ENCODE data around the gene DTX1.
A peak's percentile ranks its signal among the peaks of the same experiment; 100 is the strongest.

The DTX1 gene

GRCh38 chr12:113071135-113072112, 14.9 kb downstream of the DTX1 start:
- DNase-seq, result no peak

- DNase-seq, result no peak
Measured at GRCh38 chr12:113072136-113072535, 15.6 kb downstream of the DTX1 start.

GRCh38 chr12:113073586-113073985, 17.1 kb downstream of the DTX1 start:
- no peak for DNase-seq

DNA sequence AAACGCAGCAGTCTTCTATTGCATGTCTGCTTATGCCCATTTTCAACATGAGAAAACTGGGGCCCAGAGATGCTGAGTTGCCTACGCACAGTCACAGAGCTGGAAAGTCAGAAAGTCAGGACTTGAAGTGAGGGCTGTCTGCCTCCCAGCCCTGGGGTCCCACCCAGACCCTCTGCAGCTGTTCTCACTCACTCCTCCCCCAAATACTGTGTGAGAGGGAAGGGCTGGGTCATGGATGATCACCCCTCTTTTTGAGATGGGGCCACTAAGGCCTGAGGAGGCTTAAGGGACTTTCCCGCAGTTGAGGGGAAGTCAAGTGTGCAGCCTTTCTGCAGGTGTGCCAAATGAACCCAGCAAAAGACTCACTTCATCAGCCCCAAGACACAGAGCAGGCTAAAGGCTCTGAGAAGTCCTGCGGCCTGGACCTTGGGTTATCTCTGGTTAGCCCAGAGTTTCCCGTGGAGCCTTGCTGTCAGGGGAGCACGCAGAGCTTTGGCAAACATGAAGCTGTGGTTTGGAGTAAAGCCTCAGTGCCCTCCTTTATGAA, 18.7 kb downstream of the DTX1 start:
- no peak for DNase-seq

- DNase-seq, result no peak
Measured at GRCh38 chr12:113077057-113077858, 20.7 kb downstream of the DTX1 start.

GRCh38 chr12:113077859-113078255, 21.3 kb downstream of the DTX1 start:
- DNase-seq, result no peak

DNA sequence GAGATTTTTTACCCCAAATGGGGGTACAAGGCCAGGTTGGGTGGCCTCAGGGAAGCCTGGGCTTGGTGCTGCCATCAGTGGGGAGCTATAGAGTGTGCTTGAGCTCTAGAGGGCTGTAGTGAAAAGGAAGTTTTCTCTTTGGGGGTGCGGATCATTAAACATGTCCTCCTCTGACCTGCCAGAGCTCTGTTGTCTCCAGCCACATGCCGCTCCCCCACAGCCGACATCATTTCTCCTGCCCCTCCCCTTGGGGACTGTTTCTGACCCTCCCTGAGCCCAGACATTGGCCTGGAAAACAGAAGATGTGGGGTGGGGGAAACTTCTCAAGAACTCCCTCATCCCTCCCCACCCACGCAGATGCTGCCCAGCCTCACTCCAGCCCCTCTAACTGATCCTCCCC, 25.3 kb downstream of the DTX1 start:
- no peak for DNase-seq

DNA sequence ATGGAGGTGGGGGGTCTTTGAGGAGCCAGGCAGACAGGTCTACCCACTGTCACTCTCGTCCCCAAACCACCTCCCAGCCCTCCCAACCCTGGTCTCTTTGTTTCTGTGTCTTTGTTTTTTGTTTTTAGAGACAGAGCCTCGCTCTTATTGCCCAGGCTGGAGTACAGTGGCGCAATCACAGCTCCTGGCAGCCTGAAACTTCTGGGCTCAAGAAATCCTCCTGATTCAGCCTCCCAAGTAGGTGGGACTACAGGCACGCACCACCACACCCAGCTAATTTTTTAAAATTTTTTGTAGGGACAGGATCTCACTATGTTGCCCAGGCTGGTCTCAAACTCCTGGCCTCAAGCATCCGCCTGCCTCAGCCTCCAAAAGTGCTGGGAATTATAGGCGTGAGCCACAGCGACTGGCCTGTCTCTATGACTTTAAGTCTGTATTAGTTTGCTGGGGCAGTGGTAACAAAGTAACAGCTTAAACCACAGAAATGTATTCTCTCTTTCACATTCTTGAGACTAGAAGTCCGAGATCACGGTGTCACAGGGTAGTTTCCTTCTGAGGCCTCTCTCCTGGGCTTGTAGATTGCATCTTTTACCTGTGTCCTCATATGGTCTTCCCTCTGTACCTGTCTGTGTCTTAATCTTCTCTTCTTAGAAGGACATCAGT, 26.1 kb downstream of the DTX1 start:
- no peak for DNase-seq

DNA sequence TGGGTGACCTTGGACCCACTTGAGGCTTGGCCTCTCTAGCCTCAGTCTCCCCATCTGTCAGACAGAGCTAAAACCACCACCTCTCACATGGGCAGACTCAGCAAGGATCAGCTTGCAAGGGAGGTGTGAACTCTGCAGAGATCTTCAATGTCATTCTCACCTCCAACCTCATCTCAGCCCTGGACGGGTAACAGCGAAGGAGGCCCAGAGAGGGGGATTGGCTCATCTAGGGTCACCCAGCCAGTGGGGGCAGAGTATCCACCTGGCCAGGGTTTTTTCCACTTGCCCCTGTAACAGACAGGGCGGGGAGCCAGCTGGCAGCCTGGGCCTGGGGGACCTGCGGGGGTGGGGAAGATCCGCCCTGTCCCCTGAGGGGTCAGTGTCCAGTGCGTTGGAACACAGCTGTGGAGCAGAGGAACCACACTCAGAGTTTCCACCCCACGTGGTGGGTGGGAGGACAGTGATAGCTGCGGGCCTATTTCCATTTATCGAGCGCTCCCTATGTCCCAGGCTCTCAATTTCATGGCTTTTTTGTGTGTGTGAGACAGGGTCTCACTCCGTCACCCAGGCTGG, 27.4 kb downstream of the DTX1 start:
- DNase-seq, result no peak

DNA sequence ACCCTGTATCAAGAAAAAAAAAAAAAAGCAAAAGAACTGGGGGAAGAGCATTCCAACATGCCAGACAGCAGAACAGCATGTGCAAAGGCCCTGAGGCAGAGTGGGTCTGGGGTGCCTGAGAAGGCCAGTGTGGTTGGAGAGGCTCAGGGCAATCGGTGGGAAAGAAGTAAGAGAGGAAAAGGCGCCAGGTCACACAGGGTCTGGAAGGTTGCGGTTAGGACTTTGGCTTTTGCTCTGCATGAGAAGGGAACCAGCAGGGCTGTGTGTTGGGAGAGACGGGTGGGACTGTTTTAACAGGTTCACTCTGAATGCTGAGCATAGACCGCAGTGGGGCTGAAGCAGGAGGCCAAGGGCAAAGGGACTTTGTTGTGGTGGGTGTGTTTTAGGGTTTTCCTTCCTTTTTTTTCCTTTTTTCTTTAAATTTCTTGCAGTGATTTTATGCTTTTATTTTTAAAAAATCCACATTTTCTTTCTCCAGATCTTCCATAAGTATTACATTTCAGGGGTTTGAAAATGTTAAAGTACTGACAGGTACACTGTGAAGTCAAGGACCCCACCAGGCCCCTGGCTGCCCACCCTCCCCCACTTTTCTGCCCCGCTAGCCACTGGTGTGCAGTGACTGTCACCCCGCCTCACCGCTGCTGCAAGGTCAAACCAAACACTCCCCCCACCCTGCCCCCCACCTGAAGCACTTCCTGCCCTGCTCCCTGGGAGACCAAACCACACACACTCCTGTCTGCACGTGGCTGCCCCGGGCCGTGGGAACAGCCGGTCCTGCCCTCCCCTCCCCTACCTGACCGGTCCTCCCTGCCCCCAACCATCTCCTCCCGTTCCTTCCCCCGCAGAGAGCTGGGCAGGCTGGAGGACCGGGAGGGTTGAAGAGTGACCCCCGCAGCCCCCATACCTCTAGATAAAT, 30.0 kb downstream of the DTX1 start:
- DNase-seq, result peak; percentile 24

DNA sequence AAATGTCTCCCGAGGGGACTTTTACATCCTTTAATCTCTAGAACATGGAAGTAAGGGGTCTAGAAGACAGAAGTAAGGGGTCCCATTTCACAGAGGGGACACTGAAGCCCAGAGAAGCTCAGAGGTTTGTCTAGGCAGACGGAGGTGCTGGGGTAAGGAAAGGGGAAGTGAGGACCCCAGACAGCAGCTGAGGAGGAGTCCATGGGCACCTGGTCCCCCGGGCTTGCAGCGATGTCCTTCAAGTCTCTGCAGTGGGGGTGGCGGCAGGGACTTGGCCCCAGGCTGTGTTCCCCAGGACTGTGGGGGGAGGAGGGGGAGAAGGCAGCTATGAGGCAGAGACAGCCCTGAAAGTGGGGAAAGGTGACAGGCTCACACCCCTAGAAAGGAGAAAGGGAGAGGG, 30.7 kb downstream of the DTX1 start:
- no peak for DNase-seq

- DNase-seq, result no peak
Measured at GRCh38 chr12:113088037-113088436, 31.5 kb downstream of the DTX1 start.

DNA sequence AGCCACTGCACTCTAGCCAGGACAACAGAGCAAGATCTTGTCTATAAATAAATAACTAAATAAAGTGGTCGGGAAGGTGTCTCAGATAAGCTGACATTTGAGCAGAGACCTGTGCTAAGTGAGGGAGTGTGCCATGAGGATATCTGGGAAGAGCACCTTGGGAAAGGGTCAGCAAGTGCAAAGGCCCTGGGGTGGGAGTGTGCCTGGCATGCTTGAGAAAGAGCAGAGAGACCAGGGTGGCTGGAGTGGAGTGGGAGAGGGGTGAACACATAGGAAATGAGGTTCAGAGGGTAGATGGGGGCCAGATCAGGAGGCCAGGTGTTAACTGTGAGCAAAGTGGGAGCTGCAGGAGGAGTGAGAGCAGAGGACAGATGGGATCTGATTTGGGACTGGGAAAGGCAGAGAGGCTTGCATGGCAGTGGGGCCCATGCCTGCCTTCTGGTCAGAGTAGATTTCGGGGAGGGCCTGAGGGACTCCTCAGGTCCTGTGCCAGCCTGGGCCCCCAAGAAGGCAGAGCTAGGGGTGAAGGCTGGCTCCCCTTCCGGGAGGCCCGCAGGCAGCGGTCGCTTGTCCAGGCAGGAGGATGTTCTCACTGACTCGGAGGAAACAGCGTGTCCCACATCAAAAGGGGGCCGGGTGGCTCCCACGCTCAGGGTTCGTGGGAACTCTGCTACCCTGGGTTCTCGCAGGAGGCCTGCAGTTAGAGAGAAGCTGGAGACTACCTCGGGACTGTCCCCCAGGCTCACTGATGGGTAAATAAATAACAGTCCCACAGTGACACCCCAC, 32.6 kb downstream of the DTX1 start:
- DNase-seq, result peak; percentile 69

DNA sequence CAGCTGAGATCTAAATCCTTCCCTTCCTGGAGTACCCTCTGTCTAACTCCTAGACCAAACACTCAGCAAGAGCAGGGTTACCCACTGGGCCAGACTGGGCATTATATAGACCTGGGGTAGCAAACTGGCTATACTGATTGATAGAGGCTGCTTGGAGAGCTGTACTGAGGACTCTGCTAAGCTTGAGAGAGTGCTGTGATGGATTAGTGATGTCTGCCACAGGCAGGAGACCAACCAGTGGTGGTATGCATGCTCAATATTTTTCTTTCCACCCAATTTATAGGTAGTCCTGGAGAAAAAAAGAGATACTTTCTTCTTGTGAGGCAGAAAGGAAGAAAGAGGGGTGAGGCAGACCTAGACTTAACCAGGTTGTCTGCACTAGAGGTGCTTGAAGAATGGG, 33.3 kb downstream of the DTX1 start:
- no peak for DNase-seq

DNA sequence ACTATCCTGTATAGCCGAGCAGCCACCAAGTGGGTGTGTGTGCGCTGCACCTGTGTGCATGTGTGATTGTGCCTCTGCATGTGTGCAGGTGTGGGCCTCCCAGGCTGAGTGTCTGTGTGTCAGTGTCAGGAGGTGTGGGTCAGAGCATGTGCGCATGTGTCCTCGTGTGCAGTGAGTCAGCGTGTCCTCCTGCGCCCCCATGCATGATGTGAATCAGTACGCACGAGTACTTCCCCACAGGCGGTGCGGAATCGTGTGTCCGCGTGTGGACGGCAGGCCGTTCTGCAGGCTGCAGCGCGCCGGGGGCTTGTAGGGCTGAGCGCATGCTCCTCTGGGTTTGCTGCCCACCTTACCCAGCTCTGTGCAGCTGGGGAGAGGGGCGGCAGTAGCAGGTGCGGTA, 34.2 kb downstream of the DTX1 start:
- no peak for DNase-seq

- no peak for DNase-seq
Measured at GRCh38 chr12:113091506-113091905, 35.0 kb downstream of the DTX1 start.

DNA sequence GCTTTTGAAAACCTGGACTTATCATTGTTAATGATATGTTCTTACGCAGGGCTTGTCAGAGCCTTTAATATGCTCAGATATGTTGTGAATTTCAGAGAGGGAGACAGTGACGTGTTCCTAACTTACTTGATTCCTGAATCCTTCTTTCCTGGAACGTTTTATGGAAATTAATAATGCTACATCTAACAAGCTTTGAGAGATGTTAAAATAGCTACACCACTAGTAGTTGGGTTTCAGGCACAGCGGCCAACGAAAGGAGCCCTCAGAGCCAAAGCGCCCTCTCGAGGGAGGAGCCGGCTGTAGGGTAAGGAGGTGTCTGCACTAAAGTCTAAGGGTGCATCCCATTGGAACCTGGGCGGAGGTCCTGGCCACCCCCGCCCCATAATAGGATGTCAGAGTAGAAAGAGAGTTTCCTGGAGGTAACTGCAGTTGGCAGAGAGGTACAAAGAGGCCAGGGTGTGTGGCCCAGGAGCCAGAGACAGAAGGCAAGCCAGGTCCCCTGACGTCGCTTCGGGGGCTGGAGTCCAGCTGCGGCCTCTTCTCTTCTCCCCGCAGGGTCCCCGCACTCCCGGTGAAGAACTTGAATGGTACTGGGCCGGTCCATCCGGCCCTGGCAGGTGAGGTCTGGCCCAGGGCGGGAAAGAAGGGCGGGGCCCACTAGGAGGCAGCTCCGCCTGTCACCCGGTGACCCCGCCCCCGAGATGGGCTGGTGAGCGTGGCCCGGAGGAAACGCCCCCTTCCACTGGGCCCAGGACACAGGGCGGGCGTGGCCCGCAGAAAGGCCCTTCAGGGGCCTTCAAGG, 36.3 kb downstream of the DTX1 start:
- DNase-seq, result no peak

DNA sequence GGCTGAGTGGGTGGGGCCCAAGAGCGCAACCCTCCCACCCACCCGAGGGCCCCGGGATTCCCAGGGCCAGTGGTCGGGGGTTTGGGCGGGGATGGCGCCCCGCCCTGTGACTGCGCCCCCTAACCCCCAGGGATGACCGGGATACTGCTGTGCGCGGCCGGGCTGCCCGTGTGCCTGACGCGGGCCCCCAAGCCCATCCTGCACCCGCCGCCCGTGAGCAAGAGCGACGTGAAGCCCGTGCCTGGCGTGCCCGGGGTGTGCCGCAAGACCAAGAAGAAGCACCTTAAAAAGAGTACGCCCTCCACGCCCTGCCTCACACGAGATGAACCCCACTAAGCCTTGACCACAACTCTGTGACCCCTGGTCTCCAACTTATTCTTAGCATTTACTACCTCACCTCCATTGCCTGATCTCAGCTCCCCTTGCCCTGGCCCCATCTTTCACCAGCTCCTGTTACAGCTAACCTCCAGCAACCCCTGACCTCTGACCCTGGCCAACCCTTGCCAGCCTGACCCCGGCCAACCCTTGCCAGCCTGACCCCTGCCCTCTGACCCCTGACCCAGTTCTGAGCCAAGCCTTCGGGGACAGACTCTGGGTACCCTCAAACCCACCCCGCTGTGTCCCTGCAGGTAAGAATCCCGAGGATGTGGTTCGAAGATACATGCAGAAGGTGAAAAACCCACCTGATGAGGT, 37.0 kb downstream of the DTX1 start:
- DNase-seq, result no peak

GRCh38 chr12:113094738-113095137, 38.2 kb downstream of the DTX1 start:
- no peak for DNase-seq

All from stimulated activated CD4-positive, alpha-beta T cell treated with anti-CD3 and anti-CD28 coated beads, Interleukin-4, amount 100 ng/mL, for 24 hours (primary cell).